GM12872 (cell line): Measurements from ENCODE around the gene CHRM1.

Source experiments
- CTCF ChIP-seq: IDR thresholded peaks from 3 replicates; pipeline ENCODE4 v1.5.1; 2011; ENCODE audit warnings: low read depth, mild to moderate bottlenecking, low read length, moderate library complexity; ENCODE audit not compliant: insufficient read depth

CHRM1 gene

GRCh38 chr11:62876712-62877111 lies 44.5 kb downstream of the CHRM1 start:
- no peak for TF ChIP-seq CTCF

- TF ChIP-seq CTCF = no peak
These were observed 45.3 kb downstream of the CHRM1 start for GRCh38 chr11:62875698-62876478.

GRCh38 chr11:62874851-62875250 lies 46.3 kb downstream of the CHRM1 start:
- TF ChIP-seq CTCF = no peak

- TF ChIP-seq CTCF = no peak
These were observed 55.5 kb downstream of the CHRM1 start for GRCh38 chr11:62865635-62866034.

- no peak for TF ChIP-seq CTCF
These were observed 57.4 kb downstream of the CHRM1 start for GRCh38 chr11:62863687-62864335.

- TF ChIP-seq CTCF = no peak
These were observed 60.2 kb downstream of the CHRM1 start for GRCh38 chr11:62860835-62861563.
